ENCODE measurements around the gene EP400.

EP400 gene

GRCh38 chr12:132106921-132107320 lies 157.2 kb downstream of the EP400 start:
- no peak for TF ChIP-seq CTCF (IDR thresholded peaks at IDR 0.05; ENCODE audit: low read depth, low read length)
- Histone ChIP-seq H3K27ac (no peak overlapping the region), H3K27me3 (ENCODE audit: insufficient read depth, low read depth, severe bottlenecking) (no peaks in the 10 kb centered on the region), H3K36me3 (peaks cover 22% of the 10 kb centered on the region), H3K4me3 (ENCODE audit: low read depth, low read length) (no peak overlapping the region), H3K9me3 (ENCODE audit: severe bottlenecking) (no peaks in the 10 kb centered on the region)
- no peak for DNase-seq

- H3K36me3 ChIP-seq: peaks cover 27% of the 10 kb centered on the region
- no peak for TF ChIP-seq CTCF (IDR thresholded peaks at IDR 0.05; ENCODE audit: low read depth, low read length)
- no peaks in the 10 kb centered on the region for H3K27me3 ChIP-seq (ENCODE audit: insufficient read depth, low read depth, severe bottlenecking)
- H3K9me3 ChIP-seq (ENCODE audit: severe bottlenecking): no peaks in the 10 kb centered on the region
- no peak overlapping the region for H3K4me3 ChIP-seq (ENCODE audit: low read depth, low read length)
- H3K27ac ChIP-seq: no peak overlapping the region
- DNase-seq: no peak
Observed at GRCh38 chr12:132108211-132108832, 158.6 kb downstream of the EP400 start.

GRCh38 chr12:132109741-132110140 lies 160.0 kb downstream of the EP400 start:
- DNase-seq: no peak
- TF ChIP-seq CTCF (IDR thresholded peaks at IDR 0.05; ENCODE audit: low read depth, low read length): no peak
- no peak overlapping the region for H3K4me3 ChIP-seq (ENCODE audit: low read depth, low read length)
- H3K27me3 ChIP-seq (ENCODE audit: insufficient read depth, low read depth, severe bottlenecking): no peaks in the 10 kb centered on the region
- no peak overlapping the region for H3K27ac ChIP-seq
- H3K36me3 ChIP-seq: peaks cover 35% of the 10 kb centered on the region
- no peaks in the 10 kb centered on the region for H3K9me3 ChIP-seq (ENCODE audit: severe bottlenecking)

- no peak for DNase-seq
- H3K36me3 ChIP-seq: peaks cover 35% of the 10 kb centered on the region
- no peaks in the 10 kb centered on the region for H3K27me3 ChIP-seq (ENCODE audit: insufficient read depth, low read depth, severe bottlenecking)
- no peaks in the 10 kb centered on the region for H3K9me3 ChIP-seq (ENCODE audit: severe bottlenecking)
- no peak for TF ChIP-seq CTCF (IDR thresholded peaks at IDR 0.05; ENCODE audit: low read depth, low read length)
- no peak overlapping the region for H3K4me3 ChIP-seq (ENCODE audit: low read depth, low read length)
- no peak overlapping the region for H3K27ac ChIP-seq
Observed at GRCh38 chr12:132110677-132111076, 160.9 kb downstream of the EP400 start.

- no peak for TF ChIP-seq CTCF (IDR thresholded peaks at IDR 0.05; ENCODE audit: low read depth, low read length)
- H3K27ac ChIP-seq: no peak overlapping the region
- H3K9me3 ChIP-seq (ENCODE audit: severe bottlenecking): no peaks in the 10 kb centered on the region
- peaks cover 39% of the 10 kb centered on the region for H3K36me3 ChIP-seq
- DNase-seq: no peak
- no peak overlapping the region for H3K4me3 ChIP-seq (ENCODE audit: low read depth, low read length)
- no peaks in the 10 kb centered on the region for H3K27me3 ChIP-seq (ENCODE audit: insufficient read depth, low read depth, severe bottlenecking)
Observed at GRCh38 chr12:132111654-132112304, 162.0 kb downstream of the EP400 start.

- H3K9me3 ChIP-seq (ENCODE audit: severe bottlenecking): no peaks in the 10 kb centered on the region
- H3K27ac ChIP-seq: no peak overlapping the region
- no peak for TF ChIP-seq CTCF (IDR thresholded peaks at IDR 0.05; ENCODE audit: low read depth, low read length)
- H3K4me3 ChIP-seq (ENCODE audit: low read depth, low read length): no peak overlapping the region
- H3K36me3 ChIP-seq: peaks cover 28% of the 10 kb centered on the region
- no peak for DNase-seq
- no peaks in the 10 kb centered on the region for H3K27me3 ChIP-seq (ENCODE audit: insufficient read depth, low read depth, severe bottlenecking)
Observed at GRCh38 chr12:132114667-132115066, 164.9 kb downstream of the EP400 start.
